ENCODE results near the gene B4GALT6. TPM values are rescaled to one million over a fixed set of nuclear protein-coding genes. Genes with fewer than 3 reads are reported as not detected.

The B4GALT6 gene
- total RNA-seq, 4 donors from 2014 or later: 1.7 to 4.2 (median 2.5) TPM

DNA sequence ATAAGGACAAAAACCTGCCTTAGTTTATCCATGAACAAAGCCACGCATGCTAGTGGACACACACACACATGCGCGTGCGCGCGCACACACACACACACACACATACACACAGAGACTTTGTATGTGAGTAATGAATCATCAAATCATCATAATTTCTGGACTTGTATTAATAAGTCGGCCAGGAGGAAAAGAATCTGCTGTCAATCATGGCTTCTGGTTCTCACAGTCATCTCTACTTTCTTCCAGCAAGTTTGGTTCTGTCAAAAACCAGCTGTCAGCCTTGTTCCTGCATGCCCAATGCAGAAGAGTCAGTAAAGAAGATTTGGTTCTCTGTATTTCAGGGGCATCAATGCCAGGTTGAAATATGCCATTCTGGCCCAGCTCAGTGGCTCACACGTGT lies 93.8 kb downstream of the B4GALT6 start:
- TF ChIP-seq CTCF (IDR thresholded peaks at IDR 0.05; ENCODE audit: low read depth): no peak

DNA sequence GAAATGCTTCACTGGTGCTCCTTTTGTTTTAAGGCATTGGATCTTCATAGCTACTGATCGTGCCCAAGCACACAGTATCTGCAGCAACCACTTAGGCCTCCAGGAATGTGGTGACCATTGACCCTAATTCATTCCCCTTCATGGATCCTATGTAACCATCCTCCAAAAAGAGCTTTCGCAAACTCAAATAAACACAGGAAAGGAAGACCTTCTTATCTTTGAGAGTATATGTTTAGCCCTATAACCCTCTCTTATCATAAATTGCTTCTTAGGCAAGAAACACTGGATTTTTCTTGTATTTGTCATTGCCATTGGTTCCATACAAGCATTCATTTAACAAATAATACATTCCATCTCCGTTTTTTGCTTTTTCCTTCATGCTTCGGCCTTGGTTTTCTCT lies 96.9 kb downstream of the B4GALT6 start:
- no peak for TF ChIP-seq CTCF (IDR thresholded peaks at IDR 0.05; ENCODE audit: low read depth)

DNA sequence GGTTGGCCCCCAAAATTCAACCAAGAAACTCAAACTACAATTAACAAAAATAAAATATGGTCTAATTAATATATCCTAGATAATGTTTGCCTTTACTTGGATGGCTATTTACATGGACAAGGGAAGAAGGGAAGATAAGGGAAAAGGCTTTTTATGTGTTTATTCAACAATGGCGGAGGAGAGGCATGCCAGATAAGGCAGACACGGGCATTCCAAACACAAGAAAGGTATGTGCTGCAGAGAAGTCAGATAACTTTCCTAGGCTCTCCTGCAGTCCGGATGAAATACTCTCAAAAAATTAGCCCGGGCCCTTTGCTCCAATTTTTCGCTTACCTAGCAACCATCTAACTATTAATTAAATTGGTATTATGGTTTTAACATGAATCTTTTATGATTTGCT lies 97.8 kb downstream of the B4GALT6 start:
- no peak for TF ChIP-seq CTCF (IDR thresholded peaks at IDR 0.05; ENCODE audit: low read depth)

DNA sequence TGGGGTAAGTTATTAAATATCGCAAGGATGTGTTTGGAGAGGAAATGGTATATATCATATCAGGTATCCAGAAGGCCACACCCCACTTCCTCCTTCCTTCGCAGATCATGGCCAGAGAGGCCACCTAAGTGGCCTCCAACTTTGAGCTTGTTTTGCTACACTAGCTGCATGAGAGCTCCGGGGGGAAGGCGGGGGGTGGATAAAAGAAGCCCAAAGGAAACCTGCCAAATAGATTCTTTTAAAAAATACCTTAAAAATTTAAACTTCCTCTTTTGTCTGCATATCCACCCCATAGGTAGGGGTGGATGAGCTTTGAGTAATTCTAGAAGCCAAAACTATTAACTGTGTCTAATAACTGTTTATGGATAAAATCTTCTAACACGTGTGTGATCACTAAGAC lies 98.4 kb downstream of the B4GALT6 start:
- no peak for TF ChIP-seq CTCF (IDR thresholded peaks at IDR 0.05; ENCODE audit: low read depth)

- no peak for TF ChIP-seq CTCF (IDR thresholded peaks at IDR 0.05; ENCODE audit: low read depth)
Measured at GRCh38 chr18:31583185-31583854, 101.1 kb downstream of the B4GALT6 start.

DNA sequence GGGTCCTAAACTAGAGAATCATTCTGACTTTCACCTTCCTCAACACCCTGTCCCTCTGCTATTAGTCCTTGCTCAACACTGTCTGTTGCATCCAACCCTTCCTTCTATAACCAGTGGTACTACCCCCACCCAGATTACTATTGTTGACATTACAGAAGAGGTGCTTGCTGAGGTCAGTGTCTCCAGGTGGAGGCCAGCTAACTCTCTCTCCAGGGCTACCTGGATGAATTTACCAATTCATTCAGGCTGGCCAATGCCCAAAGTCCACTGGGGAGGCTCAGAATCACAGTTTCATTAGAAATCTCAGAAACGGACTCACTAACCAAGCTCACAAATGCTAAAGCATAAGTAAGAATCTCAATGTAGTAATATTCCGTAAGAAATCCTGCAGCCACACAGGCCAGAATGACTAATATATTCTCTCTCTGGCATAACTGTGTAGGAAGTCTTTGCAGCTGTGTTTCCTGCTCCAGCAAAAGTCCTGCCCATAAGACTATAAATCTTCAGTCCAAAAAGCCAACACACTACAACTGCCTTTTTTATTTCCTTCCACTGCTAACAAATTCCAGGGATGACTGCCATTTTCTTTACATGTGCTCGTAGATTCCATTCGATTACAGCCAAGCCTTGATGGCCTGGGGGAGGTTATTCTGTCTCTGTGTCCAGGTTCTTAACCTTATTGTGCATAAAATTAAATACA lies 102.7 kb downstream of the B4GALT6 start:
- TF ChIP-seq CTCF (IDR thresholded peaks at IDR 0.05; ENCODE audit: low read depth): no peak

DNA sequence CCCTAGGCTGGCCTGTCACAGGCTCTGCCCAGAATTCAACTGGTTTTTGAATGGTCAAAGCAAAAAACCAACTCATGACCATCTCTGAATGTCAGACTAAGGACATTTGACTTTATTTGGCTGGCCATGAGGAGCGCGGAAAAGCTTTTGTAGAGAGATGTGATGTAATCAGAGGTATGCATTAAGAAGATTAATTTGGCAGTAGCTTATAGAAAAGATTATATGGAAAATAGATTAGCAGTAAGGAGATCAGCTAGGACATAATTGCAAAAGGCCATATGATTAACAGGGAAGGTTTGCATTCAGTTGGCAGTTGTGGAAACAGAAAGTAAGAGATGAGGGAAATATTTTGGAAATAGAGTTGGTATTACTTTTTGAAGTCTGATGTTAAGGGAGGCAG lies 105.0 kb downstream of the B4GALT6 start:
- TF ChIP-seq CTCF (IDR thresholded peaks at IDR 0.05; ENCODE audit: low read depth): no peak
